Nephron progenitor cell (in vitro differentiated cells): Measurements from ENCODE around the gene GAS2.

Experiments
- DNase-seq: peaks from one replicate; pipeline ENCODE4 v3.0.0; 2021
- H3K27ac Mint-ChIP-seq: 2 replicates; pipeline ENCODE4 v1.8.0; 2021; ENCODE audit warnings: mild to moderate bottlenecking, moderate library complexity, mixed read lengths
- H3K27me3 Mint-ChIP-seq: 2 replicates; pipeline ENCODE4 v1.8.0; 2021; ENCODE audit warnings: mild to moderate bottlenecking, low read depth, mixed read lengths; ENCODE audit not compliant: poor library complexity
- H3K36me3 Mint-ChIP-seq: 2 replicates; pipeline ENCODE4 v1.8.0; 2021; ENCODE audit warnings: low read depth, mixed read lengths
- H3K4me1 Mint-ChIP-seq: 2 replicates; pipeline ENCODE4 v1.8.0; 2021; ENCODE audit warnings: mixed read lengths
- H3K4me3 Mint-ChIP-seq: 2 replicates; pipeline ENCODE4 v1.8.0; 2021; ENCODE audit warnings: mild to moderate bottlenecking, moderate library complexity, mixed read lengths
- H3K9me3 Mint-ChIP-seq: 2 replicates; pipeline ENCODE4 v1.8.0; 2021; ENCODE audit warnings: mild to moderate bottlenecking, moderate library complexity, mixed read lengths
- CTCF ChIP-seq: fragments of 200-600 bp; sonication (generic); IDR thresholded peaks from 2 replicates; pipeline ENCODE4 v1.5.0; 2021; ENCODE audit warnings: antibody characterized with exemption

GAS2 gene

GRCh38 chr11:22798901-22799300 lies 132.5 kb downstream of the GAS2 start:
- no peak overlapping the region for H3K27ac Mint-ChIP-seq
- H3K36me3 Mint-ChIP-seq = no peaks in the 10 kb centered on the region
- DNase-seq = no peak
- peaks cover 5% of the 10 kb centered on the region for H3K4me1 Mint-ChIP-seq
- TF ChIP-seq CTCF = no peak
- peaks cover 4% of the 10 kb centered on the region for H3K27me3 Mint-ChIP-seq
- no peak overlapping the region for H3K4me3 Mint-ChIP-seq
- no peaks in the 10 kb centered on the region for H3K9me3 Mint-ChIP-seq

GRCh38 chr11:22800482-22800881 lies 134.1 kb downstream of the GAS2 start:
- H3K4me3 Mint-ChIP-seq = no peak overlapping the region
- no peaks in the 10 kb centered on the region for H3K36me3 Mint-ChIP-seq
- H3K27ac Mint-ChIP-seq = no peak overlapping the region
- no peaks in the 10 kb centered on the region for H3K9me3 Mint-ChIP-seq
- peaks cover 5% of the 10 kb centered on the region for H3K4me1 Mint-ChIP-seq
- DNase-seq = no peak
- H3K27me3 Mint-ChIP-seq = peaks cover 4% of the 10 kb centered on the region
- TF ChIP-seq CTCF = no peak

DNA sequence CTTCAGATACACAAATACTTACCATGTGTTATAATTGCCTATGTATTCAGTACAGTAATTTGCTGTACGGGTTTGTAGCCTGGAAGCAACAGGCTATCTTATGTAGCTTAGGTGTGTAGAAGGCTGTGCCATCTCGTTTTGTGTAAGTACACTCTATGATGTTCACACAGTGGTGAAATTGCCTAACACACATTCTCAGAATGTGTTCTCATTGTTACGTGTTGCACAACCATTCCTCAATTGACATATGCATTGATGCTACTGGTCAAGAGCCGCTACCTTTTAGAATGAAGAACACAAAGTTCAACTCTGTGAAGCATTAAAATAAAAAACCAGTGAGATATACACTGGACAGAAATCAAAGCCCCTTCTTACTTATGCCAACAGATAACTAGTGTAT lies 136.4 kb downstream of the GAS2 start:
- H3K4me3 Mint-ChIP-seq = no peak overlapping the region
- H3K9me3 Mint-ChIP-seq = peaks cover 3% of the 10 kb centered on the region
- no peaks in the 10 kb centered on the region for H3K27me3 Mint-ChIP-seq
- DNase-seq = no peak
- peaks cover 9% of the 10 kb centered on the region for H3K4me1 Mint-ChIP-seq
- H3K27ac Mint-ChIP-seq = no peak overlapping the region
- H3K36me3 Mint-ChIP-seq = no peaks in the 10 kb centered on the region
- TF ChIP-seq CTCF = no peak

DNA sequence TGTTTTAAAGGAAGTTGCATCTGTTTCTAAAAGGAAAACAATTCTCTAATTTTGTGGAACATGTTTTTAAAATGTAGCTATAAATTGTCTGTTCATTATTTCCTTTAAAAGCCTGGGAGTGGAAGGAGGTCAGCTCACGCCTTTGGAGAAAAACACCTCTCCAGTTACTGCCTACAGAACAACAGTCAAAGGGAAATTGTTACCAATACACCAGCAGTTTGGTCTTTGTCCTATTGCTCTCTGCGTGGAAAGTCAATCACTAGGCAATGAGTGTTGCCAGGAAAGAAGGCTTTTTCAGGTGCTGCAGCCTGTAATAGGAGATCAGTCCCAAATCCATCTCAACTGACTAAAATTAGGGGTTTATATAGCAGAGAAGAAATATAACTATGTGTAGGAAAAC lies 141.0 kb downstream of the GAS2 start:
- Mint-ChIP-seq H3K27ac (no peak overlapping the region), H3K27me3 (no peaks in the 10 kb centered on the region), H3K9me3 (peaks cover 18% of the 10 kb centered on the region), H3K4me3 (no peak overlapping the region), H3K4me1 (peaks cover 15% of the 10 kb centered on the region), H3K36me3 (peaks cover 20% of the 10 kb centered on the region)
- no peak for DNase-seq
- TF ChIP-seq CTCF = no peak

DNA sequence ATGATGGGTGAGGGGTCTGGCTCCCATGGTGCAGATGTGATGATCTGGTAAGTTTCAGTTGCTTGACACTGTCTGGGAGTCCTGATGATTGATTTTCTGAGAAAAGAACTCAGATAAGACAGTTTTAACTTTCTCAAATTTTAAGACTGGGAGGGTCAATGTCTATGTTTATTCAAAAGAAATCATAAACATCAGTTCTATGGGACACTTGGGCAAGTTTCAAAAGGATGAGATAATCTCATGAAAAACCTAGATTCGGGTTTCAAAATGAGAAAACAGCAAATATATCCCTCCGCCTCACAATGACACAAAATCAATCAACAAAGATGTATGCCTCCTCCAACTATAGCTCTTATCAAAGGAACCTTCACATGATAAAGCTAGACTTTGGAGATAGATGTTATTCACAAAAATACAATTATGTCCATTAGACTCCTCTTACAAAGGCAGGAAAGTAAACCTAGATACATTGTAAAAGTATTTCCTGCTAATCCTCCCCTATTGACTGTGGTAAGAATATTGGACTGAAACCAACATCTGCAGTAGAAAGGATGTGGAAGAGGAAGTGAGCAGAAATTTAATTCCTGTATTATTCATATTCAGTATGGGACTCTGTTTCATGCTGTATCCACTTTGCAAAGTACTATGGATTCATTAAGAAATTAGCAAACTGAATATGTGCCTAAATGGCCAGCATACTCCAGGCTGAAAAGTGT lies 141.6 kb downstream of the GAS2 start:
- H3K4me3 Mint-ChIP-seq = no peak overlapping the region
- no peak overlapping the region for H3K27ac Mint-ChIP-seq
- H3K9me3 Mint-ChIP-seq = peaks cover 18% of the 10 kb centered on the region
- no peak for TF ChIP-seq CTCF
- DNase-seq = no peak
- H3K27me3 Mint-ChIP-seq = no peaks in the 10 kb centered on the region
- H3K36me3 Mint-ChIP-seq = peaks cover 20% of the 10 kb centered on the region
- H3K4me1 Mint-ChIP-seq = peaks cover 15% of the 10 kb centered on the region

DNA sequence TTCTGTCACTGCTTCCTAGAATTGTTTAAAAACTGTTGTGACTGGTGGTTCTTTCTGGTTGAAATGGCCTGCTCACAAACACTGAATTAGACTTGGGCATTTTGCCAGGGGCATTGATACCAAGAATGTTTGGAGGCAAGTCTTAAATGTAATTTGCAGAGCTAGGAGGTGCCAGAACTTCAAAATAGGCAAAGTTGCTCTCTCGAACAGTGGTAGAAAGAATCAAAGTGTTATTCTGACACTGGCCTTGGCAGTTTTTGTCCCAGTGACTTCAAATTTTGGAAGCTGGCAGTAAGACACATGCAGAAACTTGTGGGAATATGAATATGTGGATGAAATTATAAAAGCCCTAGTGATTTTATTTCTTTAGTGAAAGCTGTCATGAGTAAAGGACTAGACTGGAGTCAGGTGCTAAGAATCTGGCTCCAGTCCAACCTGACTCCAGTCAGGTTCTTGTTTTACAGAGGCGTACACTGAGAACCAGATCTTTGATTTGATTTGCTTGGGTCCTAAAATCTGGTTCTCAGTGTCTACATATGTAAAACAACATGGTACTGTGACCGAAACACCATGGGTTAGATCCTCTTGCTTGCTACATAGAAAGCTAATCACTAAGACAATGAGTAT lies 142.3 kb downstream of the GAS2 start:
- peaks cover 18% of the 10 kb centered on the region for H3K9me3 Mint-ChIP-seq
- no peak for TF ChIP-seq CTCF
- H3K27ac Mint-ChIP-seq = no peak overlapping the region
- no peak overlapping the region for H3K4me3 Mint-ChIP-seq
- peaks cover 20% of the 10 kb centered on the region for H3K36me3 Mint-ChIP-seq
- no peaks in the 10 kb centered on the region for H3K27me3 Mint-ChIP-seq
- no peak for DNase-seq
- peaks cover 15% of the 10 kb centered on the region for H3K4me1 Mint-ChIP-seq
